CD14-positive monocyte (primary cell): ENCODE data around the gene TMEM87A. TPM values are rescaled to one million over a fixed set of nuclear protein-coding genes. Genes with fewer than 3 reads are reported as not detected.

Experiments used
- DNase-seq, 3 donors: peaks; one replicate each; pipeline ENCODE4 v3.0.0-alpha.2; 2011 to 2022
- H2AFZ ChIP-seq: 2 replicates; pipeline ENCODE4 v1.6.0; 2012; ENCODE audit warnings: mild to moderate bottlenecking, low read depth, low read length, inconsistent platforms; ENCODE audit not compliant: insufficient read depth, poor library complexity, severe bottlenecking
- H3K27ac ChIP-seq, 2 donors: 1 replicate in 1 of 2; 2 replicates in 1 of 2; pipeline ENCODE4 v1.5.1; 2012 to 2013; ENCODE audit warnings: low read length in 2 of 2, control low read depth in 1 of 2, inconsistent platforms in 1 of 2, low read depth in 1 of 2, mild to moderate bottlenecking in 1 of 2
- H3K27me3 ChIP-seq, 2 donors: one replicate each; pipeline versions ENCODE4 v1.6.0 to v1.6.1; 2011 to 2013; ENCODE audit warnings: low read length in 2 of 2; ENCODE audit not compliant: control insufficient read depth in 2 of 2, insufficient read depth in 2 of 2
- H3K36me3 ChIP-seq, 2 donors: replicated peaks in 1 of 2; 1 replicate in 1 of 2; 2 replicates in 1 of 2; pipeline versions ENCODE4 v1.5.1 to v1.6.1; 2012 to 2013; ENCODE audit warnings: low read length in 2 of 2, control low read depth in 1 of 2, inconsistent platforms in 1 of 2, mild to moderate bottlenecking in 1 of 2; ENCODE audit not compliant: insufficient read depth in 2 of 2, control insufficient read depth in 1 of 2
- H3K4me1 ChIP-seq, 2 donors: 1 replicate in 1 of 2; 2 replicates in 1 of 2; pipeline versions ENCODE4 v1.5.1 to v1.6.1; 2012 to 2013; ENCODE audit warnings: low read length in 2 of 2, control low read depth in 1 of 2, inconsistent platforms in 1 of 2, mild to moderate bottlenecking in 1 of 2, moderate library complexity in 1 of 2; ENCODE audit not compliant: insufficient read depth in 2 of 2, control insufficient read depth in 1 of 2
- H3K4me2 ChIP-seq: replicated peaks from 2 replicates; pipeline ENCODE3; 2012; ENCODE audit warnings: low read length, moderate library complexity, mild to moderate bottlenecking; ENCODE audit not compliant: poor library complexity, severe bottlenecking; ENCODE audit errors: extremely low read depth
- H3K4me3 ChIP-seq, 3 experiments: fragments of 200-600 bp in 1 of 3; sonication (generic) in 1 of 3; replicated peaks in 1 of 3; 1 replicate in 2 of 3; 2 replicates in 1 of 3; pipeline ENCODE4 v1.5.1; 2011 to 2013; ENCODE audit warnings: low read length in 3 of 3, mild to moderate bottlenecking in 3 of 3, control low read depth in 2 of 3, low read depth in 2 of 3, inconsistent platforms in 1 of 3, moderate library complexity in 1 of 3
- H3K79me2 ChIP-seq: 2 replicates; pipeline ENCODE4 v1.6.0; 2012; ENCODE audit warnings: mild to moderate bottlenecking, control low read depth, inconsistent platforms, low read length, moderate library complexity; ENCODE audit not compliant: insufficient read depth
- H3K9ac ChIP-seq: 2 replicates; pipeline ENCODE4 v1.6.0; 2017; ENCODE audit warnings: low read length, mild to moderate bottlenecking; ENCODE audit not compliant: insufficient read depth, poor library complexity, severe bottlenecking
- H3K9me3 ChIP-seq, 2 donors: replicated peaks in 1 of 2; 1 replicate in 1 of 2; 2 replicates in 1 of 2; pipeline versions ENCODE4 v1.5.1 to v1.6.1; 2012 to 2013; ENCODE audit warnings: low read length in 2 of 2, control low read depth in 1 of 2; ENCODE audit not compliant: control insufficient read depth in 1 of 2, insufficient read depth in 1 of 2
- H4K20me1 ChIP-seq: 2 replicates; pipeline ENCODE4 v1.6.0; 2012; ENCODE audit warnings: mild to moderate bottlenecking, low read length, control low read depth, moderate library complexity; ENCODE audit not compliant: insufficient read depth
- H3K27ac Mint-ChIP-seq, 7 donors: one replicate each; pipeline ENCODE4 v1.8.0; 2020; ENCODE audit warnings: mild to moderate bottlenecking in 7 of 7, mixed read lengths in 7 of 7, moderate library complexity in 6 of 7, inconsistent platforms in 2 of 7
- H3K27me3 Mint-ChIP-seq, 3 donors: one replicate each; pipeline ENCODE4 v1.8.0; 2021 to 2022; ENCODE audit warnings: low read depth in 3 of 3, mild to moderate bottlenecking in 3 of 3, mixed read lengths in 3 of 3, moderate library complexity in 3 of 3, inconsistent platforms in 1 of 3
- H3K36me3 Mint-ChIP-seq, 2 donors: one replicate each; pipeline ENCODE4 v1.8.0; 2020; ENCODE audit warnings: mixed read lengths in 2 of 2, inconsistent platforms in 1 of 2, mild to moderate bottlenecking in 1 of 2
- H3K4me1 Mint-ChIP-seq: one replicate; pipeline ENCODE4 v1.8.0; 2020; ENCODE audit warnings: mild to moderate bottlenecking, mixed read lengths
- H3K4me3 Mint-ChIP-seq, 2 donors: one replicate each; pipeline ENCODE4 v1.8.0; 2020; ENCODE audit warnings: mild to moderate bottlenecking in 2 of 2, mixed read lengths in 2 of 2, moderate library complexity in 1 of 2
- H3K9me3 Mint-ChIP-seq, 7 donors: one replicate each; pipeline ENCODE4 v1.8.0; 2020 to 2022; ENCODE audit warnings: mixed read lengths in 7 of 7, mild to moderate bottlenecking in 6 of 7, moderate library complexity in 6 of 7, inconsistent platforms in 2 of 7
- CTCF ChIP-seq: fragments of 200-600 bp; IDR thresholded peaks from one replicate; pipeline ENCODE4 v1.8.0; 2022; ENCODE audit warnings: antibody characterized with exemption, mild to moderate bottlenecking
- WGBS: methylation state at CpG from one replicate; pipeline ENCODE4 v1.1.5; 2013; ENCODE audit warnings: missing lambda C conversion rate; ENCODE audit not compliant: insufficient coverage; 5-methylcytosine and 5-hydroxymethylcytosine counted together
- intact Hi-C, 2 donors: fragments of 100-400 bp; cut with micrococcal nuclease; formaldehyde crosslinking; loops; one replicate each; pipeline versions ENCODE4 v1.15.0 to v1.15.1; 2023
- polyA plus RNA-seq, 3 donors: library from polyadenylated mRNA; depleted of rRNA in 1 of 3; unstranded in 2 of 3; stranded (reverse) in 1 of 3; fragments of 300-500 nt in 2 of 3; fragments of >200 nt in 1 of 3; fragmentation: Illumina TruSeq in 2 of 3; gene quantifications; 1 replicate in 2 of 3; 2 replicates in 1 of 3; pipeline ENCODE4 v1.2.3, GENCODE V29; 2012 to 2021

The TMEM87A gene
- polyA plus RNA-seq, 3 donors, result 24.4 to 49.4 (median 39.3) TPM

- H3K36me3 Mint-ChIP-seq, result peaks cover 51 to 52% of the 10 kb centered on the region in 2 donors
- DNase-seq, result no peak
- Histone ChIP-seq H3K27me3 (no peaks in the 10 kb centered on the region), H3K4me2 (no peak overlapping the region), H3K79me2 (peaks cover 25% of the 10 kb centered on the region), H3K36me3 (peaks cover 40 to 67% of the 10 kb centered on the region in 2 donors), H3K27ac (no peak overlapping the region), H4K20me1 (peaks cover 16% of the 10 kb centered on the region), H3K9me3 (no peaks in the 10 kb centered on the region), H2AFZ (no peak overlapping the region), H3K4me3 (no peak overlapping the region), H3K4me1 (peaks cover 14 to 19% of the 10 kb centered on the region in 2 donors), H3K9ac (no peak overlapping the region)
- no peaks in the 10 kb centered on the region for H3K27me3 Mint-ChIP-seq
- 96% methylated on average over 3 of the region's 4 CpGs for WGBS
- H3K4me1 Mint-ChIP-seq, result peaks cover 19% of the 10 kb centered on the region
- TF ChIP-seq CTCF, result no peak
- no peak overlapping the region for H3K27ac Mint-ChIP-seq
- no peaks in the 10 kb centered on the region for H3K9me3 Mint-ChIP-seq
- intact Hi-C loops, result no loop called here
- H3K4me3 Mint-ChIP-seq, result no peak overlapping the region
These were observed 62.5 kb downstream of the TMEM87A start for GRCh38 chr15:42210696-42211095.

- Histone ChIP-seq H3K9me3 (no peaks in the 10 kb centered on the region), H3K36me3 (peaks cover 24 to 40% of the 10 kb centered on the region in 2 donors), H3K79me2 (peaks cover 46% of the 10 kb centered on the region), H3K9ac (peak within 1 kb of the TSS; percentile 93), H3K4me3 (peak within 1 kb of the TSS; percentile 83 to 92 (median 83)), H4K20me1 (peaks cover 30% of the 10 kb centered on the region), H3K27me3 (no peaks in the 10 kb centered on the region), H3K27ac (peak within 1 kb of the TSS; percentile 60 to 95), H2AFZ (peak within 1 kb of the TSS; percentile 93), H3K4me1 (peaks cover 14 to 19% of the 10 kb centered on the region in 2 donors), H3K4me2 (peak within 1 kb of the TSS; percentile 89)
- intact Hi-C loops, result loop anchor here in 1 of 2 donors (2.0 kb wide), 1 partner anchor 25 kb away; no protein-coding TSS in a partner anchor
- WGBS, result under 1% methylated on average over 36 of the region's 45 CpGs
- Mint-ChIP-seq H3K4me1 (peaks cover 26% of the 10 kb centered on the region), H3K9me3 (no peaks in the 10 kb centered on the region), H3K4me3 (peak within 1 kb of the TSS; percentile 98 to 99), H3K36me3 (peaks cover 31 to 37% of the 10 kb centered on the region in 2 donors), H3K27ac (peak within 1 kb of the TSS; percentile 91 to 98 (median 96)), H3K27me3 (no peaks in the 10 kb centered on the region)
- DNase-seq, result peak; percentile 80 to 84 (median 81)
- no peak for TF ChIP-seq CTCF
These were observed 65.3 kb downstream of the TMEM87A start, which contains the start of gene VPS39 for GRCh38 chr15:42207674-42208579. VPS39 (minus strand) TSS chr15:42208304; CDS start chr15:42208153, 151 bp downstream.
